CD1c-positive myeloid dendritic cell (primary cell): ENCODE results near the gene ESYT2.
"Not testable (repeated sequence)": the region's sequence is repeated elsewhere in the genome, so short reads cannot be mapped to it uniquely, and the experiment has no call there.

Source experiments
- DNase-seq: peaks from one replicate; pipeline ENCODE4 v3.0.0-alpha.2; 2016; ENCODE audit errors: extremely low spot score

ESYT2 gene

DNA sequence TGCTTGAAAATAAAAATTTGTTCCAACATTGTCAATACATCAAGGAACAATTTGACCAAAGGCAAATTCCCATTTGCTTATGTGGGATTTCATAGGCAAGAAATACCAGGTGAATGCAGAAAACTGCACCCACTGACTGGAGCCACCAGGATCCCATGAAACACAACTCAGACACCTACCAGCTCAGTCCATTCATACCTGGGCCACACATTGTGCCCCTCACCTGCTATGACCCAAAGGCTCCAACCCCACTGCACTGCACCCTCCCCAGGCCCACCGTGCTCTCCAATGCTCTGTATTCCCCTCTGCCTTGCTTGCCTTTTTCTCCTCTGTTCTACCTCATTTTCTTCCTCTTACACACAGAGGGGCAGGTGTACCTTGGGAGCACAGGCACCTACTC is 130.0 kb downstream of the ESYT2 start:
- DNase-seq: no peak

GRCh38 chr7:158698657-158699195 is 130.6 kb downstream of the ESYT2 start:
- DNase-seq: no peak

GRCh38 chr7:158697597-158697996 is 131.7 kb downstream of the ESYT2 start:
- DNase-seq: not testable (repeated sequence)

DNA sequence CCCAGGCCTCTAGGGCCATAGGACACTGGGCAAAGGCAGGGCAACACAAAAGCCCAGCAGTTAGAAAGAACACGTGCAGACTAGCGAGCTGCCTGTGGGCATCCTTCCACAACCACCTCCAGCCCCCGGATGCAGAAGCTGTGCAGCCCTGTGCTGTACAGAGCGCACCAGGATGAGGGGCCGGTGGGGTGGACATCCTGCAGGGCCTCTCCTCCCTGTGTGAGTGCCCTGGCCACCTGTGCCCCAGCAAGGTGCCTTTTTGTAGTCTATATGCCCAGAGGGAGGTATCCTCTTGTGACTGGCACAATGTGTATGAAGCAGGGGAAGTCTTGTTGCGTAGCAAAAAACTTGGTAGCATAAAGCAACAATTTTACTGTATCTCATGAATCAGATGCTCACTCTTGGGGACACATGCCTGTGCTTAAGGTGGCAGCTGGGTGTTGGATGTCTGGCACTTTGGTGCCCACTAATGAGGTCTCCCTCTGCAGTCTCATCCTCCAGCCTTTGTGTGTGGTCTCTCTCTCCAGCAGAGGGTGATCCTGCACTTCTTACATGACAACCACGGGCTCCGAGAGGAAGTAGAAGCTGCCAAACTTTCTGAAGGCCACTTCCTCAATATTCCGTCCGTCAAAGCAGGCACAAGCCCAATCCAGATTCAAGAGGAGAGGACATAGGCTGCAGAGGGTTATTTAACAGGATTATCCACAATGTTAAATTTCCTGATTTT is 133.4 kb downstream of the ESYT2 start:
- peak; percentile 91 for DNase-seq

DNA sequence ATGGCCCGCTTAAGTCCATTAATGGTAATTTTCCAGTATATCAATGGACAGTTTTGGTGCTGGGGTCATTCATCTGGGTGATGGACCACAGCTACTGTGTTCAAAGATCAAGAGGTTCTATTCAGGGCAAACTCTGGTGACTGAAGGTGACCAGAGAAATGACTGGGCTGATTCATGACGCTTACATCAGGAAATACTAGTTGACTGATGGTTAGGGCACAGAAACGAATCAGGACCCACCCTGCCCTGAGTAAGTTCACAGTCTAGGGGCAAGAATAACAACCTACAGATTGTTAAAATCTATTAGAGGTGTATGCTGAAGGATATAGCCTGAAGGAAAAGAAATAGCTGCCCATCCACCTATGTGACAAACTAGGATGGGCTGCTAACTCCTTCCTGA is 134.3 kb downstream of the ESYT2 start:
- no peak for DNase-seq

- DNase-seq: no peak
These were observed 134.7 kb downstream of the ESYT2 start for GRCh38 chr7:158694650-158695049.

DNA sequence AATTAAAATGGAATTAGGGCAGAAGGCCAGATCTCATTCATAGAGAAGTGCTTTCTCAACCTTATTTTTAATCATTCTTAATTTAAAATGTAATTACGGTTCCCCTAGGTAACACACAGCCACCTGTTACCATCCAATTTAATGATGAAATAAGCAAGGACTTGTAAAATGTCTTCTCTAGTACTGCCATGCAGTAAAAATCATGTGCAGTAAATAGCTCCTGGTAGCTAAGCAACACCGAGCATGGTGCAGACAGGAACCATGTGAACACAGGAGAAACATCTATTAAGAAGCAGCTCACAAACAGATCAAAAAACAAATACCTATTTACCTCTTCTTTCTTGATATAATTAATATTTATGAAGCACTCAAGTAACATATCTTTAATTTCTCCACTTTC is 139.8 kb downstream of the ESYT2 start:
- DNase-seq: no peak

GRCh38 chr7:158687406-158687805 is 141.9 kb downstream of the ESYT2 start:
- no peak for DNase-seq

- no peak for DNase-seq
These were observed 143.6 kb downstream of the ESYT2 start for GRCh38 chr7:158685693-158686092.

- DNase-seq: no peak
These were observed 145.0 kb downstream of the ESYT2 start for GRCh38 chr7:158684329-158684728.

GRCh38 chr7:158683541-158683940 is 145.8 kb downstream of the ESYT2 start:
- no peak for DNase-seq

DNA sequence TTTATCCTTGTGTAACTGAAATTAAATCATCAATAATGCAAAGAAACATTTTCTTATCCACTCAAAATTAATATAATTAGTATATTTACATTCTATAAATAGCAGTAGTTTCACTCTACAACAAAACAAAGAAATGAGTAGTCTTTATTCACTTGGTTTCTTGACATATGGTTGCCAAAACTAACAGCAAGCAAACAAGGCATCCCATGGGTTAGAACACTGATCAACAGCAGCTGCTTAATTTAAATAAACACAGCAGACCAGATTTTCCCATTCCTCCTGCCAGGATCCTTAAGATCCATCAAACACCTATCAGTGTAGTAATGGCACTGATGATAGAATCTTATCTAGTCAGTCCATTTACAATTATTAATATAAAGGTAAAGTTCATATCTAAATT is 146.9 kb downstream of the ESYT2 start:
- no peak for DNase-seq
